Measurements from ENCODE around the gene IGF2R.
"Not testable (repeated sequence)": the region's sequence is repeated elsewhere in the genome, so short reads cannot be mapped to it uniquely, and the experiment has no call there.

IGF2R gene

DNA sequence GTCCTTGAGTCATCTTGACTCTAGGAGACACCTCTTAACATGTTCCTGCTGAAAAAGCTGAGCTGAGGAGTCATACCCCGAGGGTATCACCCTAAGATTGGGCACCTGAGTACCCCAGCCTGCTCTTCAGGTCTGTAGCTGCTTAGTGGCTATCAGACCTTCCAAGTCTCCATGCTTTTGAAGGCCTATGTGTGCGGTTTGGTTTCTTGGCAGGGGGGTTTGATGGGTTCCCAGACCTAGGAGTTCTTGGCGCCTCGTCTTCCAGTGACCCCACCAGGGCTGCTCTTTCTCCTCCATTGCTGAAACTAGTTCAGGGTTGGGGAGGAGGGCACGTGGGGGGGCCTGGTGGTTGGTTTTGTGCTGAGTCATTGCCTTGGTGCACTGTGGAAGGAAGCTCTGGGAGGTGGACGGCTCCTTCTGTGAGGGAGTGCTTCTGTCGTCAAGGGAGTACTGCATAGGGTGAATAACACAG lies 20.1 kb downstream of the IGF2R start:
- TF ChIP-seq ZNF274 (IDR thresholded peaks at IDR 0.05; ENCODE audit: low read depth, low read length), result peak; percentile 49
- H3K4me3 ChIP-seq (ENCODE audit: low read length), result no peak overlapping the region

DNA sequence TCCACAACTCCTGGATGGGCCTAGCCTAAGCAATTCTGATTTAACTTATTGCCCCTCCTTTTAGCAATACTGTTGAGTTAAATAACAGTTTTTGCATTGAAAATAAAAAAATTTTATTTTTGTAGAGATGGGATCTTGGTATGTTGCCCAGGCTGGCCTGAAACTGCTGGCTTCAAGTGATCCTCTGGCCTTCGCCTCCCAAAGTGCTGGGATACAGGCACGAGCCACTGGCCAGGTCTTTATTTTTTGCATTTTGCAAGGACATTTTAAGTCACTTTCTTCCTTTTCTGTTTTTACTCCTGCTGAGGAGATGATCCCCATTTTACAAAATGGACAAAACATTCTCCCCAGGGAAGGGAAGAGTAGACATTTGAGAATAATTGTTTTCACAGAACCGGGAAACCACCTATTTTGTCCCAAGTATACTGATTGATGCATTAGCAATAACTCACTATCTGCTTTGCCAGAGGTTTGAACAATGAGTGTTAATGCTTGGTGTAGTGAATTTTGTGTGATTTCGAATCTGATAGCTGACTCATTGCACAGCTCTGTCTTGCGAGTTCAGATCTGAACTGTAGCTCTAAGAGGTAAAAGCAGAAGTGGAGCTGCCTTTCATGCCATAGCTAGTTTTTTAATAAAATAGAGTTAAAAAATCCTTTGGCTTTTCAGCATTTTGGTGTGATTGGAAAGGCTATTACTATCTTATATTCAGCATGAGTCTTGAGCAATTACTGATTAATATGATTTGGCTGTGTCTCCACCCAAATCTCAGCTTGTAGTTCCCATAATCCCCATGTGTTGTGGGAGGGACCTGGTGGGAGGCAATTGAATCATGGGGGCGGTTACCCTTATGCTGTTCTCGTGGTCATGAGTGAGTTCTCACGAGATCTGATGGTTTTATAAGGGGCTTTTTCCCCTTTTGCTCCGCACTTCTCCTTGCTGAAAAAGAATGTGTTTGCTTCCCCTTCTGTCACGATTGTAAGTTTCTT lies 20.9 kb downstream of the IGF2R start:
- no peak for TF ChIP-seq ZNF274 (IDR thresholded peaks at IDR 0.05; ENCODE audit: low read depth, low read length)
- H3K4me3 ChIP-seq (ENCODE audit: low read length), result peak overlapping the region; percentile 12; the same call in 1 of the 2 replicates

DNA sequence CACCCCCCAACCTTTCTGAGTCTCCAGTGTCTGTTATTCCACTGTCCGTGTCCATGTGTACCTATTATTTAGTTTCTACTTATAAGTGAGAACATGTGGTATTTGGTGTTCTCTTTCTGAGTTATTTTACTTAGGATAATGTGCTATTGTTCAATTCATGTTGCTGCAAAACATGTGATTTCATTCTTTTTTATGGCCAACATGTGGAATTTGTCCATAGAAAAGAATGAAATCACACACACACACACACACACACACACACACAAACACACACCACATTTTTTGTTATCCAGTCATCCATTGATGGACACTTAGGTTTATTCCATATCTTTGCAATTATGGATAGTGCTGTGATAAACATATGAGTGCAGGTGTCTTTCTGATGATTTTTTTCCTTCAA lies 23.5 kb downstream of the IGF2R start:
- no peak overlapping the region for H3K4me3 ChIP-seq (ENCODE audit: low read length)
- TF ChIP-seq ZNF274 (IDR thresholded peaks at IDR 0.05; ENCODE audit: low read depth, low read length), result no peak

DNA sequence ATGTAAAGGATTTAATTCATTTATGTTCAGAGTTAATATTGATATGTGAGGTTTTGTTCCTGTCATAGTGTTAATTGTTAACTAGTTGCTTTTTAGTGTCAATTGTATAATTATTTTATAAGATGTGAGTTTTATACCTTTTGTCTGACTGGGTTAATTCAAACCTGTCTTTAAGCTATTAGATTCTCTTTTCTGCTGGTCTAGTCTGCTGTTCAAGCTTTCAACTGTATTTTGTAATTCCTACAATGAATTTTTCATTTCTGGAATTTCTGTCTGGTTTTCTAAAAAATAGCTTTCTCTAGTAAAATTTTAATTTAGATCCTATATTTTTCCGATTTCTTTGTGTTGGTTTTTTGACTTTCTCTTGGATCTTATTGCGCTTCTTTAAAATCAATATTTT lies 26.5 kb downstream of the IGF2R start:
- no peak for TF ChIP-seq ZNF274 (IDR thresholded peaks at IDR 0.05; ENCODE audit: low read depth, low read length)
- H3K4me3 ChIP-seq (ENCODE audit: low read length), result no peak overlapping the region

DNA sequence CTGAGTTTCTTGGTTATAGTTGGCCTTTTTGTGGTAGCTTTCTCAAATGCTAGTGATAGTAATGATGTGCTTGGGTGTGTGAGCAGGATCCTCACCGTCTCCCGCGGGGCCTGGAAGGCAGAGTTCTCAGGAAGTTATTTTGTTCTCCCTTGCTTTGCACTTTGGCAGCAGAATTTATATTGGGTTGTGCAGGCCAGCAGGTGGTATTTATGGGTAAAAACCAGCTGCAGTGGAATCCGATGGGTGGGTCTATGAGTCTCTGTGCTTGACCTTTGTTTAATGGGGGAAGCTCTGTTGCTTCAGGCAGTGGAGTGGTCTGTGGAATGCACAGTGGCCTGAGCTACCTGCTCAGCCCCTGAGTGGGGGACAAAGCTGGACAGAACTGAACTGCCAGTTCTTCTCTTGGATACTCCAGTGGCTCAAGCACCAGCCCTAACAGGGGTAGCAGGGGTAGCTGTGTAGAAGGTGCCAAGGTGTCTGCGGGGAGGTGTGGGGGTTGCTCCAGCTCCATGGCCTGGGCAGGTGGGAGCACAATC lies 27.3 kb downstream of the IGF2R start:
- no peak for TF ChIP-seq ZNF274 (IDR thresholded peaks at IDR 0.05; ENCODE audit: low read depth, low read length)
- no peak overlapping the region for H3K4me3 ChIP-seq (ENCODE audit: low read length)

DNA sequence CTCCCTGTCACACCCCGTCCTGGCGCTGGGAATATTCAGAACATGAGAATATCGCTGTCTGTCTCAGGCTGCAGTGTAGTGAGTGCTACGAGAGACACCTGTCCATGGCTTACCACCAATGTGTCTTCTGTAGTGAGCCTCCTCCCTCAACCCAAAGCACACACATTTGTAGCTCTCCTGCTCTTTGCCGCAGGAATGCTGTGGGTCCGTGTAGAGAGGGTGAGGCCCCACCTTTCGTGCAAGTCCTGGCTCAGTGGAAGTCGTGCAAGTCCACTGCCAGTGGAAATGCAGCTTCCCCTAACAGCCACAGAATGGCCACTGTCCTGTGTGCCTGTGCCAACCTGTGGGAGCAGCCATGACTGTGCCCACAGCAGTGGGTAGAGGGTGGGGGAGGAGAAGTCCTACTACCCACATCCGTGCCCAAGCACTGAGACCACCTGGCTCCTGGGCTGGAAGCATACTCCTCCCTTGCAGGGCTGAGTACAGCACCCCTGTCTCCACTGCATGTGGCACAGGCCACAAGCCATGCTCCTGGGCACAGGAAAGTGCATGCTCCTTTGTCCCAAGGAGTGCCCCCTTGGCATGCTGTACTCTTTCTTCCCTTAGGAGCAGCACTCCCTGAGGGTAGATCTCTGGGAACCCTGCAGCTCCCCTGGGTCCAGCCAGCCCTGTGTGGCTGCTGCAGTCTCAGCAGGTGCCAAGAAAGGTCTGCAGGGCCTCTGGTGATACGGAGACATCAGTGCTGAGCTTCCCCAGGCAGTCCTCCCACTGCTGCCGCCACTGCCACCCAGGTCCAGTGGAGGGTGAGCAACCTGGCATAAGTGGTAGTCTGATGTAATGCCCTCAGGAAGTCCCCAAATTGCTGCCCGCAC lies 28.0 kb downstream of the IGF2R start:
- TF ChIP-seq ZNF274 (IDR thresholded peaks at IDR 0.05; ENCODE audit: low read depth, low read length), result no peak
- no peak overlapping the region for H3K4me3 ChIP-seq (ENCODE audit: low read length)

DNA sequence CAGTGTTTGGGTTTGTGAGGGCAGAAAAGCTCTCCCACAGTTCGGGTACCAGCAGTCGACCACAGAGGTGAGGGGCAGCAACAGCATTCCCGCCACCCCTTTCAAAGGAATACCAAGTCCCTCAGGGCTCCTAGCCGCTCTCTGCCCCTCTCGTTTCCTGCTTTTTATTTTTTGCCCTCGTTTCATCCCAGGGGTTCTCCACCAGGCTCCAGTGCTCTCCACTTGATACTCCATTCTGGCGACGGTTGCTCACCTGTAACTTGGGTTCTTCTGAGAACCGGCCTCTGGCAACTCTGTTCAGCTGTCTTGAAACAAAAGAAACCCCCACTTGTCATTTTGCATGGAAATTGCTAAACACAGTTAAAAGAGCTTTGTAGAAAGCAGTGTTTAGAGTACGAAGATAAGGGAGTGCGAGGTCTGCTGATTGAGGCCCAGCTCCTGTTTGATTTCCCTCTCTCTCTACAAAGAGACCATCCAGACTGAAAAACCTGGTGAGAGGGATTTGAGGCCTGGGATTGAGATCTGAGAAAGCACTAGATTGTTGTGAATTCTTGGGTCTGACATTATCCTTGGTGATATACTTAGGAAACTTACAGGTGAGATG lies 28.7 kb downstream of the IGF2R start:
- no peak for TF ChIP-seq ZNF274 (IDR thresholded peaks at IDR 0.05; ENCODE audit: low read depth, low read length)
- no peak overlapping the region for H3K4me3 ChIP-seq (ENCODE audit: low read length)

DNA sequence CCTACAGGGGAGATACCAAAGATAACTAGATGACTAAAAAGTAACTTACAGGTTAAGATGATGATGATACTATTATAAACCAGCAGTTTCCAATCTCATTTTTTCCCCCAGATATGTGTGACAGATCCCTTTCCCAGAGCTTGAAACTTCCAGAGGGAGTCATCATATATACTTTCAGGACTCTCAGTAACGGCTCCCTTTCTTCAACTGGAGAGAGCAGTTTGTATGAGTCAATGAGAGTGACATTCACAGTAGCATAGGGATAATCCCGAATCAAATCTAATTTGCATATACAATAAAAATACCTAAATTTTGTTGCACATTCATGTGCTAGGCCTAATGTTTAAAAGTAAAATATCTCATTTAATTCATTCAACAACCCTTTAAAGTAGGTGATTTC lies 29.7 kb downstream of the IGF2R start:
- no peak for TF ChIP-seq ZNF274 (IDR thresholded peaks at IDR 0.05; ENCODE audit: low read depth, low read length)
- H3K4me3 ChIP-seq (ENCODE audit: low read length), result no peak overlapping the region

DNA sequence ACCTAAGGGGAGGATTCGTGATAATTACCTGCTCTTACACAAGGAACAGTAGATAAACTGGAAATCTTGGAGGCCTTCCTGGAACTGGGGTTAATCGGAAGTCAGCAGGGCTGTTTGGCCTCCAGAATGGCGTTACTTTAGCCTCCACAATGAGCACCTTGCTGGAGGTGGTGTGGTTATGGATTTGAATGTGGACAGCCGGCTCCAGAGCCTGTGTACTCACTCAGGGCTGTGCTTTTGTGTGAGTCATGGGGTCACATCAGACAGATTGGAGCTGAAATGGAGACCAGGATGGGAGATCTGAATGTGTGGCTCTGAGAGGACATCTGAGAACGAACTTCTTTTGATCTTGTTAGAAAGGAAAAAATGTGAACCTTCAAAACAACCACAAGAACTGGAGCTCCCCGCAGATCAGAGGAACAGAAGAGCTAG lies 30.4 kb downstream of the IGF2R start:
- H3K4me3 ChIP-seq (ENCODE audit: low read length), result no peak overlapping the region
- no peak for TF ChIP-seq ZNF274 (IDR thresholded peaks at IDR 0.05; ENCODE audit: low read depth, low read length)

DNA sequence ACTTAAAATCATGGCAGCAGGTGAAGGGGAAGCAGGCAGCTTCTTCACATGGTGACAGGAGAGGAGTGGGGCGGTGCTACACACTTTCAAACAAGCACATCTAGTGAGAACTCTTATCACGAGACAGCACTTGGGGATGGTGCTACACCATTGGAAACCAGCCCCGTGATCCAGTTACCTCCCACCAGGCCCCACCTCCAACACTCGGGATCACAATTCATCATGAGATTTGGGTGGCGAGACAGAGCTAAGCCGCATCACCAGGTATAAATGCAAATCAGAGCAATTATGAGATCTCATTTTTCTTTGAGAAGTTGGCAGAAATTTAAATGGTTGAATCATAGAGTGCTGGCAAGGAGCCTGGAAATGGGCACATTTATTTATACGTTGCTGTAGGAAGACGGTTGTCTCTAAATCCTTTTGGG lies 31.4 kb downstream of the IGF2R start:
- no peak for TF ChIP-seq ZNF274 (IDR thresholded peaks at IDR 0.05; ENCODE audit: low read depth, low read length)
- no peak overlapping the region for H3K4me3 ChIP-seq (ENCODE audit: low read length)

DNA sequence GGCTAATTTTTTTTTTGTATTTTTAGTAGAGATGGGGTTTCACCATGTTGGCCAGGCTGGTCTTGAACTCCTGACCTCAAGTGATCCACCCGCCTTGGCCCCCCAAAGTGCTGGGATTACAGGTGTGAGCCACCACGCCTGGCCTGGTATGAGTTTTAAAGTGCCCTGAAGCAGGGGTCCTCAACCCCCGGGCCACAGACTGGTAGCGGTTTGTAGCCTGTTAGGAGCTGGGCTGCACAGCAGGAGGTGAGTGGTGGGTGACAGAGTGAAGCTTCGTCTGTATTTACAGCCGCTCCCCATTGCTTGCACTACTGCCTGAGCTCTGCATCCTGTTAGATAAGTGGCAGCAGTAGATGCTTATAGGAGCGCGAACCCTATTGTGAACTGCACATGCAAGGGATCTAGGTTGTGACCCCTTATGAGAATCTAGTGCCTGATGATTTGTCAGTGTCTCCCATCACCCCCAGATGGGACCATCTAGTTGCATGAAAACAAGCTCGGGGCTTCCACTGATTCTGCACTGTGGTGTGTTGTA lies 32.1 kb downstream of the IGF2R start:
- H3K4me3 ChIP-seq (ENCODE audit: low read length), result not testable (repeated sequence)

DNA sequence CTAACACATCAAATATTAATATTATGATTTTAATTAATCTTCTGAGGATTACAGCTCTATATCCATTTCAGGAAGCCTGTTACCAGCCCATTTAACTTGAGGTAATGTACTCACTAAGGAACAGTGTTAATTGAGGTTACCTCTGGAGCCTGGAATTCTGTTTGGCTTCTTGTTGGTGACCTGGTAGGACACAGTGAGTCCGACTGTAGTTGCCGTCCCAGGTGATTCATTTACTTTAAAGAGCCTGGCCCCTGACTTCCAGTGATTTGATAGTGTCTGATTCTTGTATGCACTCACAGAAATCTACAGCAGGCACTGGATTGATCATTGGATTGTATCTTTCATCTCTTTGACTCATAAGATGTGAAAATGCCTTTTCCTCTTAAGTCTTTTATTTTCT lies 34.0 kb downstream of the IGF2R start:
- no peak for TF ChIP-seq ZNF274 (IDR thresholded peaks at IDR 0.05; ENCODE audit: low read depth, low read length)
- no peak overlapping the region for H3K4me3 ChIP-seq (ENCODE audit: low read length)

DNA sequence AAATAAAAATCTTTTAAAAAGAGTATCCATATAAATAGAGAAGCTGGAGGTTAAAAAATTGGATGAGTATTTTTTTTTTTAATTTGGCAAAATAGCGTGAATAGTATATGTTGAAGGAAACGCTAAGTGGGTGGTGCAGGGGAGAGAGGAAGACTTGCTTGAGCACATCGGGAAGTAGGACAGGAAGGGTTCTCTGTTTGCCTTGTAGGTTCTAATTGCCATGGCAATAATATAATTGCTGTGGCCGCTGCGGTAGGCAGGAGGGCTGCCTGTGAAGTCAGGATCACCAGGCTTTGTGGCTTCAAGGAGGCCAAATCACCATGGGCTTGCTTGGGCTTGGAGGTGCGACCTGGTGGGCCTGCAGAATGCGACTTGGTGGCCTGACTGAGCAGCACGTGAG lies 35.1 kb downstream of the IGF2R start:
- TF ChIP-seq ZNF274 (IDR thresholded peaks at IDR 0.05; ENCODE audit: low read depth, low read length), result no peak

More for the DNA sequence above, 35.1 kb downstream of the IGF2R start:
- H3K4me3 ChIP-seq (ENCODE audit: low read length), result no peak overlapping the region
